ENCODE measurements around the gene HRH1.

The HRH1 gene

GRCh38 chr3:11275926-11276325 lies 121.6 kb downstream of the HRH1 start:
- DNase-seq (ENCODE audit: low read depth in 2 of 2, low spot score in 1 of 2), result no peak

- DNase-seq (ENCODE audit: low read depth in 2 of 2, low spot score in 1 of 2), result no peak
These were observed 122.6 kb downstream of the HRH1 start for GRCh38 chr3:11276901-11277300.

- no peak for DNase-seq (ENCODE audit: low read depth in 2 of 2, low spot score in 1 of 2)
These were observed 128.2 kb downstream of the HRH1 start for GRCh38 chr3:11282250-11283138.

- DNase-seq (ENCODE audit: low read depth in 2 of 2, low spot score in 1 of 2), result no peak
These were observed 128.8 kb downstream of the HRH1 start for GRCh38 chr3:11283139-11283475.

- DNase-seq (ENCODE audit: low read depth in 2 of 2, low spot score in 1 of 2), result no peak
These were observed 129.7 kb downstream of the HRH1 start for GRCh38 chr3:11284011-11284410.

- no peak for DNase-seq (ENCODE audit: low read depth in 2 of 2, low spot score in 1 of 2)
These were observed 131.2 kb downstream of the HRH1 start for GRCh38 chr3:11285471-11285870.

- no peak for DNase-seq (ENCODE audit: low read depth in 2 of 2, low spot score in 1 of 2)
These were observed 133.1 kb downstream of the HRH1 start for GRCh38 chr3:11287404-11287803.

- no peak for DNase-seq (ENCODE audit: low read depth in 2 of 2, low spot score in 1 of 2)
These were observed 133.8 kb downstream of the HRH1 start for GRCh38 chr3:11288021-11288491.

- DNase-seq (ENCODE audit: low read depth in 2 of 2, low spot score in 1 of 2), result no peak
These were observed 134.7 kb downstream of the HRH1 start for GRCh38 chr3:11288786-11289637.

GRCh38 chr3:11289864-11290263 lies 135.6 kb downstream of the HRH1 start:
- DNase-seq (ENCODE audit: low read depth in 2 of 2, low spot score in 1 of 2), result no peak

- no peak for DNase-seq (ENCODE audit: low read depth in 2 of 2, low spot score in 1 of 2)
These were observed 136.7 kb downstream of the HRH1 start for GRCh38 chr3:11290743-11291680.

GRCh38 chr3:11291808-11292207 lies 137.5 kb downstream of the HRH1 start:
- DNase-seq (ENCODE audit: low read depth in 2 of 2, low spot score in 1 of 2), result no peak

- DNase-seq (ENCODE audit: low read depth in 2 of 2, low spot score in 1 of 2), result no peak
These were observed 142.8 kb downstream of the HRH1 start for GRCh38 chr3:11297126-11297525.

- no peak for DNase-seq (ENCODE audit: low read depth in 2 of 2, low spot score in 1 of 2)
These were observed 146.7 kb downstream of the HRH1 start for GRCh38 chr3:11300970-11301369.

GRCh38 chr3:11302444-11302843 lies 148.2 kb downstream of the HRH1 start:
- DNase-seq (ENCODE audit: low read depth in 2 of 2, low spot score in 1 of 2), result no peak

GRCh38 chr3:11304175-11304574 lies 149.9 kb downstream of the HRH1 start:
- DNase-seq (ENCODE audit: low read depth in 2 of 2, low spot score in 1 of 2), result no peak

- no peak for DNase-seq (ENCODE audit: low read depth in 2 of 2, low spot score in 1 of 2)
These were observed 151.2 kb downstream of the HRH1 start for GRCh38 chr3:11305509-11305908.

- DNase-seq (ENCODE audit: low read depth in 2 of 2, low spot score in 1 of 2), result no peak
These were observed 152.7 kb downstream of the HRH1 start for GRCh38 chr3:11306817-11307589.

GRCh38 chr3:11307830-11308432 lies 153.6 kb downstream of the HRH1 start:
- no peak for DNase-seq (ENCODE audit: low read depth in 2 of 2, low spot score in 1 of 2)

GRCh38 chr3:11310258-11310657 lies 156.0 kb downstream of the HRH1 start:
- no peak for DNase-seq (ENCODE audit: low read depth in 2 of 2, low spot score in 1 of 2)
